GM23248 (cell line): ENCODE data around the gene PDLIM5. TPM values are rescaled to one million over a fixed set of nuclear protein-coding genes. Genes with fewer than 3 reads are reported as not detected.
A peak's percentile ranks its signal among the peaks of the same experiment; 100 is the strongest.
"Not testable (repeated sequence)": the region's sequence is repeated elsewhere in the genome, so short reads cannot be mapped to it uniquely, and the experiment has no call there.

Source experiments
- DNase-seq: peaks from one replicate; pipeline ENCODE4 v3.0.0-alpha.2; 2015
- H2AFZ ChIP-seq: fragments of 200-600 bp; sonication (generic); 2 replicates; pipeline ENCODE4 v1.6.1; 2016; ENCODE audit warnings: antibody characterized with exemption
- H3F3A ChIP-seq: fragments of 200-600 bp; sonication (generic); 2 replicates; pipeline ENCODE4 v1.6.1; 2016; ENCODE audit warnings: mild to moderate bottlenecking, antibody characterized with exemption, mixed run types; ENCODE audit not compliant: insufficient read depth
- H3K27ac ChIP-seq: fragments of 200-600 bp; sonication (generic); 2 replicates; pipeline ENCODE4 v1.5.1; 2016; ENCODE audit warnings: mild to moderate bottlenecking
- H3K27me3 ChIP-seq: fragments of 200-600 bp; sonication (generic); replicated peaks from 2 replicates; pipeline ENCODE4 v1.6.1; 2016; ENCODE audit warnings: mild to moderate bottlenecking; ENCODE audit not compliant: insufficient read depth
- H3K36me3 ChIP-seq: fragments of 200-600 bp; sonication (generic); 2 replicates; pipeline ENCODE4 v1.6.1; 2016; ENCODE audit warnings: low read depth, mild to moderate bottlenecking
- H3K4me1 ChIP-seq: fragments of 200-600 bp; sonication (generic); 2 replicates; pipeline ENCODE4 v1.6.1; 2016; ENCODE audit warnings: mild to moderate bottlenecking; ENCODE audit not compliant: insufficient read depth
- H3K4me2 ChIP-seq: fragments of 200-600 bp; sonication (generic); one replicate; pipeline ENCODE4 v1.6.1; 2016; ENCODE audit warnings: mild to moderate bottlenecking; ENCODE audit not compliant: unreplicated experiment
- H3K4me3 ChIP-seq: fragments of 200-600 bp; sonication (generic); 2 replicates; pipeline ENCODE4 v1.5.1; 2016; ENCODE audit warnings: mild to moderate bottlenecking
- H3K79me2 ChIP-seq: fragments of 200-600 bp; sonication (generic); 2 replicates; pipeline ENCODE4 v1.6.1; 2016; ENCODE audit warnings: mild to moderate bottlenecking; ENCODE audit not compliant: insufficient read depth
- H3K9ac ChIP-seq: fragments of 200-600 bp; sonication (generic); 2 replicates; pipeline ENCODE4 v1.6.1; 2016; ENCODE audit warnings: mild to moderate bottlenecking
- H3K9me2 ChIP-seq: fragments of 200-600 bp; sonication (generic); 2 replicates; pipeline ENCODE4 v1.6.1; 2016; ENCODE audit warnings: mixed run types, mild to moderate bottlenecking, moderate library complexity; ENCODE audit not compliant: insufficient read depth
- H3K9me3 ChIP-seq: fragments of 200-600 bp; sonication (generic); one replicate; pipeline ENCODE4 v1.6.1; 2017; ENCODE audit warnings: low read depth
- H4K20me1 ChIP-seq: fragments of 200-600 bp; sonication (generic); 2 replicates; pipeline ENCODE4 v1.6.0; 2016; ENCODE audit not compliant: insufficient read depth
- EZH2 ChIP-seq: fragments of 200-600 bp; sonication (generic); IDR thresholded peaks from 2 replicates; pipeline ENCODE4 v1.6.1; 2018; ENCODE audit warnings: antibody characterized with exemption, mild to moderate bottlenecking; ENCODE audit not compliant: insufficient read depth, poor library complexity, severe bottlenecking
- EZH2phosphoT487 ChIP-seq: fragments of 200-600 bp; sonication (generic); IDR thresholded peaks from 2 replicates; pipeline ENCODE4 v1.6.1; 2018; ENCODE audit warnings: antibody characterized with exemption, moderate library complexity, mild to moderate bottlenecking, low read depth; ENCODE audit not compliant: insufficient read depth
- WGBS, 2 experiments: methylation state at CpG; one replicate each; pipeline ENCODE4 v1.1.6; 2015 to 2017; ENCODE audit warnings: low lambda C conversion rate in 2 of 2, low coverage in 1 of 2; ENCODE audit errors: missing lambda C conversion rate in 2 of 2; 5-methylcytosine and 5-hydroxymethylcytosine counted together
- in situ Hi-C: fragments of 300-500 bp; cut with MboI; formaldehyde crosslinking; loops from 2 replicates; pipeline ENCODE4 v1.15.0; 2020
- polyA plus RNA-seq: library from polyadenylated mRNA; unstranded; fragments of >200 nt; fragmentation: Nextera tagmentation; extraction: Ambion mirVana; gene quantifications from 2 replicates; pipeline ENCODE4 v1.2.1, GENCODE V29; 2016
- total RNA-seq: library from RNA; depleted of rRNA; stranded (reverse); fragments of >200 nt; shearing (Covaris generic); gene quantifications from 2 replicates; pipeline ENCODE4 v1.2.3, GENCODE V29; 2014; rRNA removed

PDLIM5 gene, protein sequence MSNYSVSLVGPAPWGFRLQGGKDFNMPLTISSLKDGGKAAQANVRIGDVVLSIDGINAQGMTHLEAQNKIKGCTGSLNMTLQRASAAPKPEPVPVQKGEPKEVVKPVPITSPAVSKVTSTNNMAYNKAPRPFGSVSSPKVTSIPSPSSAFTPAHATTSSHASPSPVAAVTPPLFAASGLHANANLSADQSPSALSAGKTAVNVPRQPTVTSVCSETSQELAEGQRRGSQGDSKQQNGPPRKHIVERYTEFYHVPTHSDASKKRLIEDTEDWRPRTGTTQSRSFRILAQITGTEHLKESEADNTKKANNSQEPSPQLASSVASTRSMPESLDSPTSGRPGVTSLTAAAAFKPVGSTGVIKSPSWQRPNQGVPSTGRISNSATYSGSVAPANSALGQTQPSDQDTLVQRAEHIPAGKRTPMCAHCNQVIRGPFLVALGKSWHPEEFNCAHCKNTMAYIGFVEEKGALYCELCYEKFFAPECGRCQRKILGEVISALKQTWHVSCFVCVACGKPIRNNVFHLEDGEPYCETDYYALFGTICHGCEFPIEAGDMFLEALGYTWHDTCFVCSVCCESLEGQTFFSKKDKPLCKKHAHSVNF
- total RNA-seq = 115 and 185 TPM in 2 replicates
- 147 and 149 TPM in 2 replicates for polyA plus RNA-seq

DNA sequence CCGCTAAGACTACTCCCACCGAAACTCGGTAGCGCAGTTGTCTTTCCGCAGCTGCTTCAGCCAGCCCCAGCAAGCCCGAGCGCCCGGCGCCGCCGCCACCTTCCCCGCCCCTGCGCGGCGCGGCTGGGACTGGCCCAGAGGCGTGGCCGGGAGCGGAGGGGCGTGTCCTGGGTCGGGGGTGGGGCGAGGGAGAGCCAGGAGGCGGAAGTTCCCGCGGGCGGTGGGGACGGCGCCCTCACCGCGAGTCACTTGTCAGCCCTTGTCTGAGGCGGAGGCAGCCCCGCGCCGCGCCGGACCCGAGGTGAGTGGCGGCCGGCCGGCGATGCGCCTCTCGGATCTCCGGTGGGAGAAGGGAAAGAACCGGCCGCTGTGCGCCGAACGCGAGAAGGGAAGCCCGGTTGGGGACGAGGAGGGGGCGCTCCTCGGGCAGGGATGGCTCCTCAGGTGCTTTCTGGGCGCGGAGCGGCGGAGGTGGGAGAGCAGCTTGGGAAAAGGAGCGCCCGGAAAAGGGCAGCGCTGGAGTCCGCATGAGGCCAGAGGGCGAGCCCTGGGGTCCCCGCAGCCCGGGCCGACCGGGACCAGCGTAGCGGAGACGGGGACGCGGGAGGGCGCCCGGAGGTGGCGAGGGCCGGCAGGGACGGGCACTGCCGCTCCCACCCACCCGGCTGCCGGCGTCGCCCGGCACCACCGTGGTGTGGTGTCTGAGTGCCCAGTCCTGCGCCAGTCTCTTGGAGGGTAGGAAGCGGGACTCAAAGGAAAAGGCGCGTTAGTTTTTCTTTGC is at the start of gene PDLIM5:
TSS of gene PDLIM5 (plus strand) at position 248 of the 781 bp plus-strand sequence. CDS start 3,347 bp downstream, outside the sequence.
- H2AFZ ChIP-seq = peak within 1 kb of the TSS; percentile 95
- peaks cover 16% of the 10 kb centered on the region for H3K36me3 ChIP-seq
- peak within 1 kb of the TSS; percentile 98 for H3K4me3 ChIP-seq
- H4K20me1 ChIP-seq = peaks cover 5% of the 10 kb centered on the region; the same call in 1 of the 2 replicates
- peak within 1 kb of the TSS; percentile 92 for H3K9ac ChIP-seq
- H3K4me2 ChIP-seq = peak within 1 kb of the TSS; percentile 98
- H3K27ac ChIP-seq = peak within 1 kb of the TSS; percentile 86
- in situ Hi-C loops = no loop called here
- H3K4me1 ChIP-seq = peaks cover 43% of the 10 kb centered on the region
- peaks cover 50% of the 10 kb centered on the region for H3F3A ChIP-seq
- DNase-seq = peak; percentile 96
- no peak for TF ChIP-seq EZH2phosphoT487
- H3K27me3 ChIP-seq = no peaks in the 10 kb centered on the region
- peaks cover 55% of the 10 kb centered on the region for H3K79me2 ChIP-seq
- H3K9me2 ChIP-seq = 0 out of 2 replicates have a peak, but pooled peaks cover 4% of the 10 kb centered on the region
- no peaks in the 10 kb centered on the region for H3K9me3 ChIP-seq
- 1 to 2% methylated on average over 63 to 85 of the region's 88 CpGs for WGBS, 2 experiments

- H3F3A ChIP-seq, H3K9ac ChIP-seq, H3K27me3 ChIP-seq, H3K4me3 ChIP-seq, H3K36me3 ChIP-seq, H3K4me1 ChIP-seq, H4K20me1 ChIP-seq, H3K9me3 ChIP-seq, DNase-seq, H3K4me2 ChIP-seq, H3K9me2 ChIP-seq, H3K79me2 ChIP-seq, H2AFZ ChIP-seq, H3K27ac ChIP-seq: not testable (repeated sequence)
- WGBS, 2 experiments = 86 to 90% methylated on average over 4 of the region's 4 CpGs
- in situ Hi-C loops = loop anchor here (25.0 kb wide), 1 partner anchor 710 kb away; no protein-coding TSS in a partner anchor
These were observed 49.3 kb upstream of the PDLIM5 start for GRCh38 chr4:94402439-94402838.

- Histone ChIP-seq H3K4me2 (no peak overlapping the region), H3K27ac (no peak overlapping the region), H3K27me3 (no peaks in the 10 kb centered on the region), H3K9me2 (no peaks in the 10 kb centered on the region), H4K20me1 (no peaks in the 10 kb centered on the region), H3K9ac (no peak overlapping the region), H2AFZ (no peak overlapping the region), H3F3A (no peaks in the 10 kb centered on the region), H3K9me3 (no peaks in the 10 kb centered on the region), H3K4me1 (peaks cover 13% of the 10 kb centered on the region), H3K4me3 (no peak overlapping the region), H3K36me3 (no peaks in the 10 kb centered on the region), H3K79me2 (no peaks in the 10 kb centered on the region; the same call in 1 of the 2 replicates)
- TF ChIP-seq EZH2 (no peak), EZH2phosphoT487 (no peak)
- in situ Hi-C loops = loop anchor here (25.0 kb wide), 1 partner anchor 709 kb away; no protein-coding TSS in a partner anchor
- no peak for DNase-seq
These were observed 48.0 kb upstream of the PDLIM5 start for GRCh38 chr4:94403751-94404150.

DNA sequence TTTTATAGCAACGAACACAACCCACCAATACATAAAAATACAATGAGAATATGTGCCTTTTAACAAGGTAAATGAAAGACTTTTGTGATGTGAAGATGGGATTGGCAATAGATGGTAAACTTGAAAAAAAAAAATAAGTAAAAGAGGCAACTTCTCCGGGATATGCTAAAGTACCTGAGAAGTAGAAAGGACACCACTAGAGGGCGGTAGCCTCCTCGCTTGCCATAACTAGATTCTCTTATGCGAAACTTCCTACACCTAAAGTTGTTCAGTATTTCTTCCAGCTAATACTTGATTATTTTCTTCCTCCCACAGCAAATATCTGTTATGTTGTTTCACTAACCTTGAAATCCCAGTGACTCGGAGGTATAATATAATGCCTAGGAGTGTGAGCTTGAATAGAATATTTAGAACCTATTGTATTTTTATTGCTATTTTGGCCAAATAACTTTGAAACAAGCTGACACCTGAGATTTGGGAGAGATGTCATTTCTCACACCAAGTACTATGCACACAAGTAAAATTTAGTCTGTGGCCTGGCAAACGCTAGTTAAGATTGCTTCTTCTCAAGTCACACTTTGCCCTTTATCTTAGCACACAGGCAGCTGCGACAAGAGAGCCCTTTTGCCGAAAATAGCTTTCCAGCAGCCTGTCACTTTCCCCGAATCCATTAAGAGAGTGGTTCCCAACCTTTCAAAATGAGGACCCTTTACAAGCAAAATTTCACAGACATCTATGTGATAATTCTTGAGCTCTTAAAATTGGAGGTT is 44.9 kb upstream of the PDLIM5 start:
- Histone ChIP-seq H3K9me3 (no peaks in the 10 kb centered on the region), H2AFZ (no peak overlapping the region), H3K27me3 (no peaks in the 10 kb centered on the region), H3K4me1 (peaks cover 36% of the 10 kb centered on the region), H3F3A (peaks cover 7% of the 10 kb centered on the region; the same call in 1 of the 2 replicates), H3K9ac (no peak overlapping the region), H3K27ac (no peak overlapping the region), H3K79me2 (no peaks in the 10 kb centered on the region; the same call in 1 of the 2 replicates), H3K4me2 (no peak overlapping the region), H3K36me3 (no peaks in the 10 kb centered on the region), H3K4me3 (no peak overlapping the region), H4K20me1 (no peaks in the 10 kb centered on the region), H3K9me2 (no peaks in the 10 kb centered on the region)
- TF ChIP-seq EZH2phosphoT487 = no peak
- no peak for TF ChIP-seq EZH2
- DNase-seq = peak; percentile 84
- in situ Hi-C loops = loop anchor here (5.0 to 25.0 kb wide), 2 partner anchors 190 to 705 kb away; no protein-coding TSS in a partner anchor
- 30 to 33% methylated on average over 10 of the region's 10 CpGs for WGBS, 2 experiments
